ENCODE measurements around the gene MEF2C.
"Not testable (repeated sequence)": the region's sequence is repeated elsewhere in the genome, so short reads cannot be mapped to it uniquely, and the experiment has no call there.

Gene MEF2C

DNA sequence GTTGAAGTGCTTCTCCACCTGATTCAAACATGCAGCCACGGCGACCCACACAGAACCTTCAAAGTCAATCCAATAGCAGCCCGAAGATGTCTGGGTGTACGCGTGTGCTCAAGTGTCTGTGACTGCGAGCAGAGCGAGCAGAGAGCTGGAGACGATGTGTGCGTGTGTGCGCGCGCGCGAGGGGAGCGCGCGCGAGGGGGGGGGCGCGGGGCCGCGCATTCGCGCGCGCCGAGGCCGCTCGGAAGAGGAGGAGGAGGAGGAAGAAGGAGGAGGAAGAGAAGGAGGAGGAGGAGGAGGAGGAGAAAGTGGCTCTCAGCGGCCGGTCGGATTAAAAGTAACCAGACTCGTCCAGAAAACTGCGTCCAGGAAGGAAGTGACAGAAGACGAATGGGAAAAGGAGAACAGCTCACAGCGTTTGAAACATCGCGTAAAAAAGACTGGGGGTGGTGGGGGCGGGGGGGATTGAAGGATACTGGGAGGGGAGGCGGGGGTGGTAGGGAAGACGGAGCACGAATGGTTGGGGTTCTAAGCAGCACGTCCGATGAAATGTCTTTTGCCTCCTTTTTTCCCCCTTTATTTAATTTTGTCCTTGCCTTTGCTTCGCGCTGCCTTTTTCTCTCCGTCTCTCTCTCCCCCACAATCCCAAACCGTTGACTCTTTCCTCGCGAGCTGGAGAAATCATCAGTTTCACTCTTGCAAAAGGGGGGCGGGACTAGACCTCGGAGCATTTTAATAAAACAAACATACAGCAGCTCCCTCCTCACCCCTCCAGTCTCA, at the start of gene MEF2C:
TSS of gene MEF2C (minus strand) at position 126 of the 777 bp plus-strand sequence. CDS start 59,396 bp downstream, outside the sequence.
- Histone ChIP-seq H3K4me1 (ENCODE audit: control insufficient read depth in 1 of 2, insufficient read depth in 2 of 2, low read length in 2 of 2) (peaks cover 4 to 19% of the 10 kb centered on the region in 2 donors), H3K27ac (ENCODE audit: low read length) (peak within 1 kb of the TSS; percentile 88)

GRCh38 chr5:88932541-88932940, 49.6 kb upstream of the MEF2C start:
- H3K9me3 ChIP-seq (ENCODE audit: control insufficient read depth in 1 of 2, low read length in 2 of 2): no peaks in the 10 kb centered on the region
- H3K27ac ChIP-seq (ENCODE audit: low read length): no peak overlapping the region
- H3K27me3 ChIP-seq (ENCODE audit: low read depth, low read length): no peaks in the 10 kb centered on the region
- no peak overlapping the region for H3K4me3 ChIP-seq (ENCODE audit: low read depth in 1 of 2, low read length in 2 of 2)
- no peaks in the 10 kb centered on the region for H3K36me3 ChIP-seq (ENCODE audit: control insufficient read depth in 1 of 2, insufficient read depth in 2 of 2, low read length in 2 of 2)
- H3K4me1 ChIP-seq (ENCODE audit: control insufficient read depth in 1 of 2, insufficient read depth in 2 of 2, low read length in 2 of 2): no peaks in the 10 kb centered on the region

More for the DNA sequence above, at the start of gene MEF2C:
- Histone ChIP-seq H3K9me3 (ENCODE audit: control insufficient read depth in 1 of 2, low read length in 2 of 2) (no peaks in the 10 kb centered on the region), H3K36me3 (ENCODE audit: control insufficient read depth in 1 of 2, insufficient read depth in 2 of 2, low read length in 2 of 2) (no peaks in the 10 kb centered on the region), H3K27me3 (ENCODE audit: low read depth, low read length) (no peaks in the 10 kb centered on the region), H3K4me3 (ENCODE audit: low read depth in 1 of 2, low read length in 2 of 2) (peak within 1 kb of the TSS; percentile 72)

DNA sequence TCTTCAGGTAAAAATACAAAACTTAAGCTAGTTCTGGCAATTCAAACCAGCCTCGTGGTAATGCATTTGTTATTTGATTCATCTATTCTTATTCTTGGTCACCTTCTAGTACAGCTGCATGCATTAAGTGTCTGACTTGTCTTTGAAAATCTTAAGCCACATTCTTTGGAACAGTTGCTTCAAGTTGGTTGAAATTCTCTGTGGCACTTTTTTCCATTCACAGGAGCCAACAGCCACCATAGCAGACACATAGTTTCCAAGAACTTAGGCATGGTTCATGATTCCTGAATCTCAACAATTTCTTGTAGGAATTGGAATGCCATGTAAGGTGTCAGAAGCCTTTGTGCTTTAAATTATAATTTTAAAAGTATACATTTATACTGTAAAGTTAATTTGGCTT, 47.4 kb upstream of the MEF2C start:
- no peaks in the 10 kb centered on the region for H3K9me3 ChIP-seq (ENCODE audit: control insufficient read depth in 1 of 2, low read length in 2 of 2)
- no peaks in the 10 kb centered on the region for H3K4me1 ChIP-seq (ENCODE audit: control insufficient read depth in 1 of 2, insufficient read depth in 2 of 2, low read length in 2 of 2)
- H3K36me3 ChIP-seq (ENCODE audit: control insufficient read depth in 1 of 2, insufficient read depth in 2 of 2, low read length in 2 of 2): no peaks in the 10 kb centered on the region
- H3K27ac ChIP-seq (ENCODE audit: low read length): no peak overlapping the region
- H3K27me3 ChIP-seq (ENCODE audit: low read depth, low read length): no peaks in the 10 kb centered on the region
- no peak overlapping the region for H3K4me3 ChIP-seq (ENCODE audit: low read depth in 1 of 2, low read length in 2 of 2)

GRCh38 chr5:88929385-88929784, 46.4 kb upstream of the MEF2C start:
- no peaks in the 10 kb centered on the region for H3K4me1 ChIP-seq (ENCODE audit: control insufficient read depth in 1 of 2, insufficient read depth in 2 of 2, low read length in 2 of 2)
- H3K27me3 ChIP-seq (ENCODE audit: low read depth, low read length): no peaks in the 10 kb centered on the region
- no peak overlapping the region for H3K4me3 ChIP-seq (ENCODE audit: low read depth in 1 of 2, low read length in 2 of 2)
- H3K9me3 ChIP-seq (ENCODE audit: control insufficient read depth in 1 of 2, low read length in 2 of 2): no peaks in the 10 kb centered on the region
- H3K27ac ChIP-seq (ENCODE audit: low read length): no peak overlapping the region
- H3K36me3 ChIP-seq (ENCODE audit: control insufficient read depth in 1 of 2, insufficient read depth in 2 of 2, low read length in 2 of 2): no peaks in the 10 kb centered on the region

DNA sequence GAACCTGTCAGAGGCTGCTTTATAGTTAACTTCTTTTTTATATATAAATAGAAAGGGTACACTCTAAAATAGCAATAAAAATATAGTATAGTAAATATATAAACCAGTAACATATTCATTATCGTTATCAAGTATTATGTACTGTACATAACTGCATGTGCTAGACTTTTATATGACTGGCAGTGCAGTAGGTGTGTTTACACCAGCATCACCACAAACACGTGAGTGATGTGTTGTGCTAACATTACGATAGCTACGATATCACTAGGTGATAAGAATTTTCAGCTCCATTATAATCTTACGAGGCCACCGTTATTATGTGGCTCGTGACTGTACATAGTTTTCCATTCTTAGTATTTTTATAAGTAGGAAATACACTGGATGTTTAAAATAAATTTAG, 43.8 kb upstream of the MEF2C start:
- no peak overlapping the region for H3K4me3 ChIP-seq (ENCODE audit: low read depth in 1 of 2, low read length in 2 of 2)
- no peaks in the 10 kb centered on the region for H3K9me3 ChIP-seq (ENCODE audit: control insufficient read depth in 1 of 2, low read length in 2 of 2)
- H3K27ac ChIP-seq (ENCODE audit: low read length): no peak overlapping the region
- no peaks in the 10 kb centered on the region for H3K4me1 ChIP-seq (ENCODE audit: control insufficient read depth in 1 of 2, insufficient read depth in 2 of 2, low read length in 2 of 2)
- no peaks in the 10 kb centered on the region for H3K36me3 ChIP-seq (ENCODE audit: control insufficient read depth in 1 of 2, insufficient read depth in 2 of 2, low read length in 2 of 2)
- H3K27me3 ChIP-seq (ENCODE audit: low read depth, low read length): no peaks in the 10 kb centered on the region

DNA sequence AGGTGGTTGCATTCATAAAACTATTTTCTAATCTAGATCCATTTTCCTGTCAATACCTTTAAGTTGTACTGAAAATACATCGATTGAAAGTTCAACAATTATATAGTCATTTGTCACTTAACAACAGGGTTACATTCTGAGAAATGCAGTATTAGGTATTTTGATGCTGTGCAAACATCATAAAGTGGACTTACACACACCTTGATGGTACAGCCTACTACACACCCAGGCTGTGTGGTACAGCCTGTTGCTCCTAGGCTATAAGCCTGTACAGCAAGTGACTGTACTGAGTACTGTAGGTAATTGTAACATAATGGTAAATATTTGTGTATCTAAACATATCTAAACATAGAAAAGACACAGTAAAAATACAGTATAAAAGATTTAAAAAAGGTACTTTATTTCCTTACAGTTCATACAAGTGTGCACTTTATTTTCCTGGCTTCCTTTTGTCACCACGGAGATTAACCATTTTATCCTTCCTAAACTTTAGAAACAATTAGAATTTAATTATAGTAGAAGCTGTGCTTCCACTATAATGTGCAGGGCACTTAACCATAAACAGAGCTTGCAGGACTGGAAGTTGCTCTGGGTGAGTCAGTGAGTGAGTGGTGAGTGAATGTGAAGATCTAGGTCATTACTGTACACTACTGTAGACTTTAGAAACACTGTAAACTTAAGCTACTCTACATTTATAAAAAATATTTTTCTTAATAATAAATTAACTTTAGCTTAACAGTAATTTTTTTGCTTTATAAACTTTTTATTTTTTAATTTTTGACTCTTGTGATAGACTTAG, 42.9 kb upstream of the MEF2C start:
- Histone ChIP-seq H3K27me3 (ENCODE audit: low read depth, low read length) (no peaks in the 10 kb centered on the region), H3K27ac (ENCODE audit: low read length) (no peak overlapping the region), H3K4me3 (ENCODE audit: low read depth in 1 of 2, low read length in 2 of 2) (no peak overlapping the region), H3K9me3 (ENCODE audit: control insufficient read depth in 1 of 2, low read length in 2 of 2) (no peaks in the 10 kb centered on the region), H3K36me3 (ENCODE audit: control insufficient read depth in 1 of 2, insufficient read depth in 2 of 2, low read length in 2 of 2) (peaks cover 0 to 5% of the 10 kb centered on the region in 2 donors), H3K4me1 (ENCODE audit: control insufficient read depth in 1 of 2, insufficient read depth in 2 of 2, low read length in 2 of 2) (no peaks in the 10 kb centered on the region)

GRCh38 chr5:88924330-88924657, 41.3 kb upstream of the MEF2C start:
- no peak overlapping the region for H3K4me3 ChIP-seq (ENCODE audit: low read depth in 1 of 2, low read length in 2 of 2)
- H3K27ac ChIP-seq (ENCODE audit: low read length): no peak overlapping the region
- no peaks in the 10 kb centered on the region for H3K9me3 ChIP-seq (ENCODE audit: control insufficient read depth in 1 of 2, low read length in 2 of 2)
- no peaks in the 10 kb centered on the region for H3K27me3 ChIP-seq (ENCODE audit: low read depth, low read length)
- peaks cover 0 to 7% of the 10 kb centered on the region in 2 donors for H3K36me3 ChIP-seq (ENCODE audit: control insufficient read depth in 1 of 2, insufficient read depth in 2 of 2, low read length in 2 of 2)
- H3K4me1 ChIP-seq (ENCODE audit: control insufficient read depth in 1 of 2, insufficient read depth in 2 of 2, low read length in 2 of 2): no peaks in the 10 kb centered on the region

DNA sequence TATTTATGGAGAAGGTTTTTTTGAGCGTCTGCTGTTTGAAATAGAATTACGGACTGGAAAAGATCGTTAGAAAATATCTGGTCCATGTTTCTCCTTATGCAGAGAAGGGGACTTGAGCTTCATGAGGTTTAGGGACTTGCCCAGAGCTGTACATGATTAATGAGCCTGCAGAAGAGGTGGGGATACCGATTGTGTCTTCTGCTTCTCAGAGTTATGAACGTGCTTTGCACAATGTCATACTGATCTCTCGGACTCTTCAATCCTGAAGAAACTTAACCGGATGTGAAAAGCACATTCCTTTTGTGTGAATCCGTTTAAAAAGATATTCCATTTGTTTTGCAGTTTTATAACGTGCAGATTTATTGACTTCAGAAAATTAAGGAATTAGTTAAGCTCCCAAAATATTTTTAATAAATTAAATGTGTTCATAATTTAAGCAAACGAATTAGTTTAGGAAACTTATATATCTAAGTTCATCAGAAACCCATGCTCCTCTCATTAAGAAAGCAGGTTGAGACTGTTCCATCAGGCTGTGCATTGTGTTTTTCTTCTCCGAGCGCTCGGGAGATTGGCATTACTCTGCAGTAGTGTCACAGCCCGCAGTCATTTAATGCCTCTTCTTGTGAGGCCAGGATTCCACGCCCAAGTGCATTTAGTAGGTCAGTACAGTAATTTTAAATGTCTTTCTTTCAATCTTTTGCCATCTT, 40.8 kb upstream of the MEF2C start:
- peaks cover 0 to 7% of the 10 kb centered on the region in 2 donors for H3K36me3 ChIP-seq (ENCODE audit: control insufficient read depth in 1 of 2, insufficient read depth in 2 of 2, low read length in 2 of 2)
- H3K9me3 ChIP-seq (ENCODE audit: control insufficient read depth in 1 of 2, low read length in 2 of 2): no peaks in the 10 kb centered on the region
- no peak overlapping the region for H3K27ac ChIP-seq (ENCODE audit: low read length)
- H3K4me1 ChIP-seq (ENCODE audit: control insufficient read depth in 1 of 2, insufficient read depth in 2 of 2, low read length in 2 of 2): no peaks in the 10 kb centered on the region
- no peak overlapping the region for H3K4me3 ChIP-seq (ENCODE audit: low read depth in 1 of 2, low read length in 2 of 2)
- no peaks in the 10 kb centered on the region for H3K27me3 ChIP-seq (ENCODE audit: low read depth, low read length)

GRCh38 chr5:88912743-88913142, 29.8 kb upstream of the MEF2C start:
- not testable (repeated sequence) for H3K4me1 ChIP-seq (ENCODE audit: control insufficient read depth in 1 of 2, insufficient read depth in 2 of 2, low read length in 2 of 2); H3K9me3 ChIP-seq (ENCODE audit: control insufficient read depth in 1 of 2, low read length in 2 of 2); H3K4me3 ChIP-seq (ENCODE audit: low read depth in 1 of 2, low read length in 2 of 2); H3K27me3 ChIP-seq (ENCODE audit: low read depth, low read length); H3K27ac ChIP-seq (ENCODE audit: low read length); H3K36me3 ChIP-seq (ENCODE audit: control insufficient read depth in 1 of 2, insufficient read depth in 2 of 2, low read length in 2 of 2)

DNA sequence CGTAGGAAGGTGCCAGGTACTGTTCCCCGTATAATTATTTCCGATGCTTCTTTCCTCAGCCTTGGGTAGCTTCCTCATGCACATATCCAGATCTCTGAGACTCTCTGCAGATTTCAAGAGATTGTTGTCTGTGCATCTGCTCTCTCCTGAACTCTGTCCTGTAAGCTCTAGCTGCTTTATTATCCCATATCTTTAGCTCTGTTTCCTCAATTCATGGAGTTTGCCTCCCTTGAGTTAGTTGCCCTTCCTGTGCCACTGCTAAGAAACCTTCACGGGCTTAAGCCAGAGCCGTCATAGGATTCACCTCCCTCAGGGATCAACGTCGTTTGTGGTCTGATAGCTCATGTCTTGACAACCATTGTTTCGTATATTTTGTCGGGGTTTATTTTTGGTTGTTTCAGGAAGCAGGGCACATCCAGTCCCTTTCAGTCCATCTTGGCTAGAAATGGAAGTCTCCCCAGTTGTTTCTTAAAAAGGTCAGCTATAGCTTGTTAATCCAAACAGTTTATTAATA, 28.1 kb upstream of the MEF2C start:
- H3K36me3 ChIP-seq (ENCODE audit: control insufficient read depth in 1 of 2, insufficient read depth in 2 of 2, low read length in 2 of 2): not testable (repeated sequence)

GRCh38 chr5:88904478-88904877, 21.5 kb upstream of the MEF2C start:
- H3K9me3 ChIP-seq (ENCODE audit: control insufficient read depth in 1 of 2, low read length in 2 of 2); H3K4me3 ChIP-seq (ENCODE audit: low read depth in 1 of 2, low read length in 2 of 2); H3K36me3 ChIP-seq (ENCODE audit: control insufficient read depth in 1 of 2, insufficient read depth in 2 of 2, low read length in 2 of 2); H3K27ac ChIP-seq (ENCODE audit: low read length); H3K27me3 ChIP-seq (ENCODE audit: low read depth, low read length); H3K4me1 ChIP-seq (ENCODE audit: control insufficient read depth in 1 of 2, insufficient read depth in 2 of 2, low read length in 2 of 2): not testable (repeated sequence)

More for the DNA sequence above, 28.1 kb upstream of the MEF2C start:
- H3K27ac ChIP-seq (ENCODE audit: low read length); H3K4me1 ChIP-seq (ENCODE audit: control insufficient read depth in 1 of 2, insufficient read depth in 2 of 2, low read length in 2 of 2); H3K9me3 ChIP-seq (ENCODE audit: control insufficient read depth in 1 of 2, low read length in 2 of 2); H3K27me3 ChIP-seq (ENCODE audit: low read depth, low read length); H3K4me3 ChIP-seq (ENCODE audit: low read depth in 1 of 2, low read length in 2 of 2): not testable (repeated sequence)
